Breast epithelium (tissue), 3 donors: ENCODE measurements around the gene DEFB127.

Experiments used
- CTCF ChIP-seq, 3 donors: fragments of 450-650 bp; IDR thresholded peaks; one replicate each; pipeline ENCODE4 v1.5.1; 2016 to 2017; ENCODE audit warnings: antibody characterized with exemption in 3 of 3, mild to moderate bottlenecking in 3 of 3, moderate library complexity in 3 of 3
- POLR2A ChIP-seq: fragments of 450-650 bp; IDR thresholded peaks from one replicate; pipeline ENCODE4 v1.6.1; 2016; ENCODE audit warnings: antibody characterized with exemption, mild to moderate bottlenecking, moderate library complexity
- POLR2AphosphoS5 ChIP-seq, 3 donors: sonication (generic); formaldehyde crosslinking; IDR thresholded peaks; one replicate each; pipeline ENCODE4 v1.6.1; 2017; ENCODE audit warnings: antibody characterized with exemption in 3 of 3

GRCh38 chr20:137668-138490 is 19.4 kb upstream of the DEFB127 start:
- no peak for TF ChIP-seq CTCF (IDR thresholded peaks at IDR 0.05)
- TF ChIP-seq POLR2AphosphoS5 (IDR thresholded peaks at IDR 0.05) = no peak
- TF ChIP-seq POLR2A = no peak
